NOMO-1 treated with dmso at 0.1 percent for 144 hours (cell line): Measurements from ENCODE around the gene IGF2R.

ENCODE experiments used
- DNase-seq: peaks from one replicate; lab custom pipeline; 2025; ENCODE audit not compliant: unreplicated experiment; lab: John Stamatoyannopoulos, UW

Gene IGF2R

DNA sequence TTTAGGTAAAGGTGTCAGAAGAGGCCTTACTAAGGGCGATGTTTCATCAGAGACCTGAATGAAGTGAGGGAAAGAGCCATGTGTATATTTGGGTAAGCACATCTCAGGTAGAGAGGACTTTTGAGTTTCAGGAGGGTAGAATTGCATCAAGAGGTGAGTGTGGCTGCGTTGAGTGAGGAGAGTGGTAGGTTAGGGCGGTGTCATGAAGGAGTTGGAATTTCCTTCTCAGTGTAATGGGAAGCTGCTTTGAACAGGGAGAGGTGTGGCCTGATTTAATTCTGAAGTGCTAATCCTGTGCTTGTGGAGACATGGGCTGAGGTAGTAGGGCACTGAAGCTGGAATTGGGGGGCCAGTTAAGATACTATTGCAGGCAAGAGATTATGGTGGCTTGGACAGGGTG, 53.9 kb downstream of the IGF2R start:
- DNase-seq, result no peak

DNA sequence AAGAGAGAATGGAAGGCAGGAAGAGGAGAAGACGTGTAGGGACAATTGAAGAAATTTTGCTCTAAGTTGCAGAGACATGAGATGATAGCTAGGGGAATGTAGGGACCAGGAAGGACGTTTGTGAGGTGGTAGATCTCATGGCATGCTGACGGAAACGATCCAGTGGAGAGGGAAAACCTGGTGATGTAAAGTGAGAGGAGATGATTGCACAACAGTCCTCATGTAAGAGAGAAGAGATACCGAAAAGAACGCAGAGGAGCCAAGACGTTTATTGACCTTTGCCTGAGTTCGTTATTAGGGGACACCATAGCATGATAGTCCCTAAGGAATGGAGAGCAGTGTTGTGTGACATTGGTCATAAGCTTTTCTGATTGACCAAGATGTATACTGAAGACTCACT, 55.3 kb downstream of the IGF2R start:
- DNase-seq, result no peak

DNA sequence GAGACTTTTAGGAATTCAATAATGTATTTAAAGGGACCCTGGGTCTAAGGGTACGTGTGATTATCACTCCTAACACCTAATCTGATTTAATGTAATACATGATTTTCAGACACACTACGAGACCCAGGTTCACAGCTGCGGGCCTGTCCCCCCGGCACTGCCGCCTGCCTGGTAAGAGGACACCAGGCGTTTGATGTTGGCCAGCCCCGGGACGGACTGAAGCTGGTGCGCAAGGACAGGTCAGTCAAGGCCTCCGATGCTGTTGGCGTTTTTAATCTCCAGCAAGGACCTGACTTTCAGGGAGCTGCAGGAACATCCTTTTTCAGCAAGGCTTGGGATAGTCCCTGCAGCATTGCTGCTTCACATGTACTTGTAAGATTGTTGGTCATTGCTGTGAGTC, 58.2 kb downstream of the IGF2R start:
- DNase-seq, result no peak

DNA sequence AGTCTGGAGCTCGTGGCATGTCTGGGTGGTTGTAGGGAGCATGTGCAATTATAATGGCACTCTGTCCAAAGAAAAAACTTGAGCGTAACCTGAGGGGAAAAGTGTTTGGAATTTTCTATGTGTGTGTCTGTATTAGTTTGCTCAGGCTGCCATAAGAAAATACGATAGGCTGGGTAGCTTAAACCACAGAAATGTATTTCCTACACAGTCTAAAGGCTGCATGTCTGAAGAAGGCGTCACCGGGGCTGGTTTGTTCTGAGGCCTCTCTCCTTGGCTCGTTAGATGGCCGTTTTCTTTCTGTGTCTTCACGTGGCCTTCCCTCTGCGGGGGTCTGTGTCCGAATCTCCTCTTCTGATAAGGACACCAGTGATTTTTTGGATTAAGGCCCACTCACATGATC, 59.0 kb downstream of the IGF2R start:
- DNase-seq, result no peak

DNA sequence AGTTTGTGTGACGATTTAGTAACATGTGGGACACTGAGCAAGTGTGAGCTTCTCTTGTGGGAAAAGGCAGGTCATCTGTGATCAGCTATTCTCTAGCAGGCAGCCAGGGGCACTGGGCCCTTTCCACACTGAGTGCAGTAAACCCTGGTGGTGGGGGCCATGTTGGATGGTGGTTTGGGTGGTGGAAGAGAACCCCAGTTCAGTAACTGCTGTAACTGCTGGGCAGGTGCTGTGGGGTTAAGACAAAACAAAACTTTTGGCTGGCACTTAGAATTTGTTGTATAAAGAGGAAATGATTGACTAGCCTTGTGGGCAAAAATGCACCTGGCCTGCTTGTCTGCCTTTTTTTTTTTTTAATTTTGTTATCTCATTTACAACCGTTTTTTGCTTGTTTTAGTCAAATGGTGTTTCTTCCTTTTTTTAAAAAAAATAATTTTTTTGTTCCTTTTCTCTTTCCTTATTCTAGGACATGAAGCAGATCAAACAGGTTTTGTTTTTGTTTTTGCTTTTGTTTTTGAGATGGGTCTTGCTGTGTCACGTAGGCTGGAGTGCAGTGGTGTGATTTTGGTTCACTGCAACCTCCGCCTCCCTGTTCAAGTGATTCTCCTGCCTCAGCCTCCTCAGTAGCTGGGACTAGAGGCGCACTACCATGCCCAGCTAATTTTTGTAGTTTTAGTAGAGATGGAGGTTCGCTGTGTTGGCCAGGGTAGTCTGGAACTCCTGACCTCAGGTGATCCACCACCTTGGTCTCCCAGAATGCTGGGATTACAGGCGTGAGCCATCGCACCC, 59.8 kb downstream of the IGF2R start:
- no peak for DNase-seq

DNA sequence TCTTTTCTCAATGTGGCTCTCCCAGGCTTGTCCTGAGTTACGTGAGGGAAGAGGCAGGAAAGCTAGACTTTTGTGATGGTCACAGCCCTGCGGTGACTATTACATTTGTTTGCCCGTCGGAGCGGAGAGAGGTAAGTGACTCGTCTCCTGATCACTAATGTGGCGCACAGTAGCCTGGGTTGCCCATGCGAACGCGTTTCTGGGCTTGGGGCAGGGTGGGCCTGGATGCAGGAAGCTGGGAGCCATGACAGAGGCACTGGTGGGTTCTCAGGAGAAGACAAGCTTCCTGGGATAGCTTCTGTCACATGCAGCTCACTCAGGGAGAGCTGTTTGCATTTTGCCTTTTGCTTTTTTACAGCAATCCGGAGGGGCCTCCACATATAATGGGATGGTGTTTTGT, 60.6 kb downstream of the IGF2R start:
- no peak for DNase-seq

DNA sequence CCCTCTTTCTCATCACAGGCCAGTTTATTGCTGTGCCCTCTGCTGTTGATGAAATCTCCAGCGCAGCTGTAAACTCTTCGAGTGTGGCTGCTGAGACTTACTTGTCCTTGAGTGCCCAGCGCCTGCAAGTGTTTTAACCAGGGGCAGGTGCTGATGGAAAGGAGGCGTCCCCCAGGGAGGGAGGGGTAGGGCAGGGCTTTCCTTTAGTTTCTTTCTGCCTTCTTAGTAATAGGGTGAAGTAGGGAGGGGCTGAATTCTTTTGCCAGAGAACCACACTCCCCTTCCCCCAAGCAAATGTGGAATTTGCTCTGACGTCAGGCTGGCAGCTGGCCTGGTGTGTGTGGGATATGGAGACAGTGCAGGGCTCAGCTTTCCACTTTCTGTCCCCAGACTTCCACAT, 61.2 kb downstream of the IGF2R start:
- DNase-seq, result no peak

DNA sequence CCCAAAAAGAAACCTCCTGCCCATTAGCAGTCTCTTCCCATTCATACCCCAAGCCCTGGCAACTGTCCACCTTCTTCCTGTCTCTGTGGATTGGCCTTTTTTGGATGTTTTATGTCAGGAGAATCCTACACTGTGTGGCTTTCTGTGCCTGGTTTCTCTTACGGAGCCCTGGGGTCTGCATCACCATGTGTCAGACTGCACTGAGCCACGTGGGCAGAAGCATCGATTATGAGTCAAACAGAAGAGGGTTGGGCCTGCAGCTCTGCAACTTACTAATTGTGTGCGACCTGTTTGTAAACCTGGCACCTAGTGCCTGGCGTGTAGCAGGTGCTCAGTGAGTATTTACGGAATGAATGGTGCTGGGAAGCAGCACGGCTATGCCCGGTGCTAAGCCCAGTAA, 62.6 kb downstream of the IGF2R start:
- DNase-seq, result no peak

DNA sequence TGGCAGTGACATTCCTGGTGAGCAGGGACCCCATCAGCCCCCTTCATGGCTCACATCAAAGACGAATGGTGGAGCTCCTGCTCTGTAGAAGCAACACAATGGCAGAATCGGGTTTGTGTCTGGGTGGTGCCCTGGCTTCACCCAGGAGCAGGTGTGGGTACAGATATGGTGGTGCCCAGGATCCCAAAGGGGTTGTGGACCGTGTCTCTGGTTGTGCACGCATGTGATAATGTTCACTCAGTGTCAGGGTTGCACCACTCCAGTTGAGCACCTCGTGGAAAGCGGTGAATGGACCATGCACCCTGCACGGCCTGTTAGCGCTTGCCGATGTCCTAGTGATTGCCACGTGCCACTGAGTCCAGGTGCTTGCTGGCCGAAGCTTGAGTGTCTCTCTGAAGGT, 63.0 kb downstream of the IGF2R start:
- DNase-seq, result no peak

DNA sequence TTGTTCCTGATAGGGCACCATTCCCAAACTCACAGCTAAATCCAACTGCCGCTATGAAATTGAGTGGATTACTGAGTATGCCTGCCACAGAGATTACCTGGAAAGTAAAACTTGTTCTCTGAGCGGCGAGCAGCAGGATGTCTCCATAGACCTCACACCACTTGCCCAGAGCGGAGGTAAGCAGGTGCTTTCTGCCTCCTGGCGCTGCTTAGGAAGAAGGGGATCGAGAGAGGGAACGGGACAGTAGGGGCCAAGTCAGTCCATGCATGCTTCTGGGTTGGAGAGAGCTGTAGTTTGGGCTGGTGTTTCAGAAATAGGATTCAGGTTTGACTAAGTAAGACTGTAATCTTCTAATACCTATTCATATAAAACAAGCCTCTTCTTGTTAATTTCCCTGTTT, 63.7 kb downstream of the IGF2R start:
- no peak for DNase-seq

DNA sequence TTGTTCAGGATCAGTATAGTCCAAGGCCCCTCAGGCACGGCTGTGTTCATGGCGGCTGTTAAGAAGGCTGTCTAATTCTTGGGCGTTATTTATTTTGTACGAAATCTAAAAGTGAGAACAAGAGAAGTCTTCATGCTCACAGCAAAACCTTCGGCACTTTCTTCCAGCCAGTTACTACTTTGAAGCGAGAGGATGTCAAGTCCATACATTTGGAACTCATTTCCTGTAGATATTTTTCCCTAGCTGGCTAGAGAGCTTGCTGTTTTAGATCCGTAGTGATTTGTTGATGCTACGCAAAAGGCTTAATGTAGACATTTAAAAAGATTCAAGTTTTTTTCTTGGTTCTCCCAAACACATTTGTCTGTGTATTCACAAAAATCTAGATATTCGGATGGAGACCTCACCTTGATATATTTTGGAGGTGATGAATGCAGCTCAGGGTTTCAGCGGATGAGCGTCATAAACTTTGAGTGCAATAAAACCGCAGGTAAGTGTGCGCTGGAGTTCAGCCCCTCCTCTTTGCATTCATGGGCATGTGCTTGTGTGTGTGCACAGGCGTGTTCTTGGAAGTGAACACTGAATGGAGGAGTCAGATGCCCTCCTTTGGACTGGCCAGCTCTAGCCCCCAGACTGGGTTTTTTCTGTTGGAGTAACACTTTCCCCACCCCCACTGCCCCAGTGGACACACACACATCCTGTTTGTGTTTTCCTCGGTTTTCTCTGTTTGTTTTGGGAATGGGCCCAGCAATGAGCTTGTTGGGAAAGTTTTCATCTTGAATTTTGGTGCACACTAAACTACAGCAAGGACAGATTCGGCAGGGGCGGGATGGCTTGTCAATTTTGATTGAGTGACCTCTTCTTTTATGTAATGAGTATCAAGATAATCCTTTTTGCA, 65.4 kb downstream of the IGF2R start:
- DNase-seq, result no peak

DNA sequence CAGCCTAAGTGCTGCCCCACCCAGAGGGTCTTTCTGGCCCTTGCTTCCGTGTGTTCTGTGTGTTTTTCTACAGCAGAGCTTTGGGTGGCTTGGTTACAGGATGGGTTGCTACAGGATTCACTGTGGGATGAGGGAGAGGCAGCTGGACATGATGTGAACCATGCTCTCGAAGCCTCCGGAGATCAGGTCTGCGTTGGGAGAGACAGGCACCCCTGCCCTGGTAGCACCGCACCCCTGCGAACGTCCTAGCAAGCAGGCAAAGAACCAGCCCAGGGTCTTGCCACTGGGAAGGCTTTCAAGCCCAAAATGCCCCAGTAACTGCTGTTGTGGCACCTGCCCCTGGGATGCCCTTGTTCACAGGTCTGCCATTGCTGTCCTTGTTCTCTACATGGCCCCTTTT, 66.4 kb downstream of the IGF2R start:
- no peak for DNase-seq

DNA sequence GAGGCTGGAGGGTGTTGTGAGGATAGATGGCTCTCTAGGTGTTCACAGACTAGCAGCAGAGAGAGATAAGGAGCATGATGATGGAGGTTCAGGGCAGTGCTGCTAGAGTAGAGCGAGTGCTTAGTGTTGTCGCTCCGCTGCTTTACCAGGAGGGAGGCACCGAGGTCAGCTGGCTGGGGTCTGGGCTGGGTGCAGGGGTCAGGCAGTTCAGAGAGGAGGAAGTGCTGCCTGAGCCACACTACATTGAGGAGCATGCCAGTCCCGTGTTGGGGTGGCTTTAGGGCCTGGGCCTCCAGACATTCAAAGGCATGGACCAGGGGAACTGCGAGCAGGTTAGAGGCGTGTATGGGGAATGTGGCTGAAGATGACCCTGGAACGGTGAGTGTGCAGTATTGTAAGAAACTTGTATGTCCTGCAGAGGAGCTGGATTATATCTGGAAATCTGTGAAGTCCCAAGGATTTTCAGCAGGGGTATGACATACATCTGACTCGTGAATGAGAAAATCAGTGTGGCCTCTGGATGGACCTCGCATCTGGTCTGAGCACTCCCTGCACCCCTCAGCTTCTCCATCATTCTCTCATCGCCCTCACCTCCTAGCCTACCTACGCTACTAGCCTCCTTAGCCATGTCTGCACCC, 66.9 kb downstream of the IGF2R start:
- no peak for DNase-seq

DNA sequence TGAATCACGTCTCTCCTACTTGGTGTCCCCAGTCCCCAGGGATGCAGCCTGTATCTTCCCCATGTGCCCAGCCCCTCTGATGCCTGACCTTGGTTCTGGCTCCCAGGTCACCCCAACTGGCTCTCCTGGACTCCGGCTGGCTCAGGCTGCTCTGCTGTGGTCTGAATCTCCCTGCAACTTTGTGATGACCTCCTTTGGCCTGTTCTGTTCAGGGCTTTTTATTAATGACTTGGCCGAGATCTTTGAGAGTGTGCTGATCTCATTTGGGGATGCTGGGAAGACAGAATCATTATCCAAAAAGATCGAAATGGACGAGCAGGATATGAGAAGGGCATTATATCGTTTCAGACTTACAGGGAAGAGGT, 67.4 kb downstream of the IGF2R start:
- no peak for DNase-seq

DNA sequence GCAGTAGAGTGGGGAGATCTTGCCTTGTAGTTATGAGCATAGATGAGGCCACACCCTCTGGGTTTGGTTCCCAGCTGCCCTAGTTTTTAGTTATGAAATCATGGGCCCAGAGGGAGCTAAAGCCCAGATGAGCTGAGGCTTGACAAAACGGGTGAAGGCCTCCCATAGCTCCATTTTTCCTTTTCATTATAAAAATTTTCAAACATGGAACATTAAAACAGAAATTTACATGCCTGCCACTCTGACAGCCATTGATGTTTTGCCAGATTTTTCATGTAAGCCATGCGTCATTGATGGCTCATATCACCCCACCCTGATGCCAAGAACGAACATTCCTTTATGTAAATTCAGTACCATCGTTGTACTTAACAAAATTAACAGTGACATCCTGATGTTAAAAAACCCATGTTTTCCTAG, 67.9 kb downstream of the IGF2R start:
- no peak for DNase-seq

DNA sequence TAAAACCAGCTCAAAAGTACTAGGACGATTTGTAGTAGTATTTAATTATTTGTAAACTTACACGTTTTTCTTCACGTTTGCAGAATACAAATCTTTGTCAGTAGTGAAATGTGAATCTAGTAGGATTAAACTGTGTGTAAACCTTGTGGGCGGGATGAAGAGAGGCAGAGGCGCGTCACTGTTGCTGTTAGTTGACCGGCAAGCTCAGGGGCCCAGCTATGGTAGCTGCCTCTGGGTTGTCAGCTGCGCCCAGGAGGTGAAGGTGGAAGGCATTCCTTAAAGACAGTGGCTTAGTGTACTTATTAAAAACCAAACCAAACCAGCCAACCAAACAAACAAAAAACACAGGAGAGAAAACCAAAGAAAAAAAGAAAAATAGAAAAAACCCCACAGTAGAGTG, 69.6 kb downstream of the IGF2R start:
- no peak for DNase-seq

DNA sequence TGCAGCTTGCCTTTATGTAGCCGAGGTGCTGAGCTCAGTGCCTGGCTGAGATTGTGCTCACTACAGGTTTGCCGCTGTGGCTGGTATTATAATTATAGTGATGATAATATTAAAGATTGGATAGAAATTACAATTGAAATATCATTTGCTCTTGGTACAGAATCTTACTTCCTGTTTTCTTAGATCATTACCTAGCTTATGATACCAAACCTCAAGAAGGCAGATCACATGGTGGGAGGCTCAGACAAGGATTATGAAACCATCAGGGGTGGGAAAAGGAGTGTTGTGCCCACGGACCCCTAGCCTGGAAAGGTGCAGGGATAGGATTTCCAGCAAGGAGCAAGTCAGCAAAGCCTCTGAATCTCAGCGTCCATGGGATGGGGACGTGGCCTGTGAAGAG, 70.6 kb downstream of the IGF2R start:
- no peak for DNase-seq

DNA sequence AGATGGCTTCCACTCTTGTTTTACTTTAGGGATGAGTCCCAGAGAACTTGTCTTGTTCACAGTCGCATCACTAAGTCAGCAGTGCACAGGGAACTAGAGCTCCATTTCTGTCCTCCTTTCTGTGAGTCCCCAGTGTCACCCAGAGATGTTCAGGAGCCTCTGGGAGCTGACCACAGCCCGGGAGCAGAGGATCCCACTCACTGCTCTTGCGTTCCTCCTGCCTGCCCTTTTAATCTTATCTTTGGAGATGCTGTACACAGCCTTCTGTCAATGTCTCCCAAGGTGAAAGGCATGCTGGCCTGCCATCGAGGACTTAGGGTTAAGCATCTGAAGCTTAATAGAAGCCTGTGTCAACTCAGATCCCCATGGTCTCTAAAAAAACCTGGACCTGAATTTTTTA, 71.2 kb downstream of the IGF2R start:
- DNase-seq, result no peak

DNA sequence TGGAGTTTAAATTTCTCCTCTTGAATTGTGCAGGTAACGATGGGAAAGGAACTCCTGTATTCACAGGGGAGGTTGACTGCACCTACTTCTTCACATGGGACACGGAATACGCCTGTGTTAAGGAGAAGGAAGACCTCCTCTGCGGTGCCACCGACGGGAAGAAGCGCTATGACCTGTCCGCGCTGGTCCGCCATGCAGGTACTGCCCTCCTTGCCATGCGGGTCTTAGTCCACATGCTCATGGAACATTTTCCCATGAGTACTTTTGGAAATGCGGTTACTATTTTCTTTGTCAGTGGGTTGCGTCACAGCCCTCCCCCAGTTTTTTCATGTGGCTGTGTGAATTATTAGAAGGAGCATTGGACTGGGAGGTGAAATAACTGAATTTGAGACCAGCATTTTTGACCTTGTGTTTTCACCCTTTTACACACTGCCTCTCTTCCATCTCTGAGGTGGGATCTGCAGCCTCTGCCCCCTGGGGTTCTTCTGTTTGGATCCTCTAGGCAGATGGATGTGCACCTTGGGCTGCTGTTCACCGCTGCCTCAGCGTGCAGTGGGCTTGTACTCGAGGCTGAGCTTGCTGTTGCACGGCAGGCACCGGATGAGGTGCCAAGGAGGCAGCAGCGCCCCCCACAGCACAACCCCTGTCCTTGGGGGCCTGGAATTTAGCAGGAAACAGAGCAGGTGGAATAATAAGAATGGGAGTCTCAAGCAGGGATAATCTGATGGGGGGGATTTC, 71.8 kb downstream of the IGF2R start:
- DNase-seq, result no peak

DNA sequence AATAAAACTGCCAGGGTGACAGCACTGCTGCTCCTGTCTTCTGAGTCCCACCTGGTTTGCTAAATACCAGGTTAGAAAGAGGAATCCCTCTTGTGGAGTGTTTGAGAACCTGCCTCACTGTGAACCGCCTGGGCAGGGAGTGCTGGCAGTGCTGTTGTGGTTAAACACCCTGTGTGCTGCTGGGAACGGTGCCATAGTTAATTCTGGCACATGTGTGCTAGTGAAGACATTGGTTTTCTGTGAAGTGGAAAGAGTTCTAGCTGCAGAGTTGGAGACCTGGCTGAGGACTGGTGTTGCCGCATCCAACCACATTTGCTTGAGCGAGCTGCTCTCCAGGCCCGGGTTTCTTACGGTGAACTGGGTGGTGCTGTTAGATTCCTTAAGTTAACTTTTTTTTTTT, 72.7 kb downstream of the IGF2R start:
- DNase-seq, result no peak

DNA sequence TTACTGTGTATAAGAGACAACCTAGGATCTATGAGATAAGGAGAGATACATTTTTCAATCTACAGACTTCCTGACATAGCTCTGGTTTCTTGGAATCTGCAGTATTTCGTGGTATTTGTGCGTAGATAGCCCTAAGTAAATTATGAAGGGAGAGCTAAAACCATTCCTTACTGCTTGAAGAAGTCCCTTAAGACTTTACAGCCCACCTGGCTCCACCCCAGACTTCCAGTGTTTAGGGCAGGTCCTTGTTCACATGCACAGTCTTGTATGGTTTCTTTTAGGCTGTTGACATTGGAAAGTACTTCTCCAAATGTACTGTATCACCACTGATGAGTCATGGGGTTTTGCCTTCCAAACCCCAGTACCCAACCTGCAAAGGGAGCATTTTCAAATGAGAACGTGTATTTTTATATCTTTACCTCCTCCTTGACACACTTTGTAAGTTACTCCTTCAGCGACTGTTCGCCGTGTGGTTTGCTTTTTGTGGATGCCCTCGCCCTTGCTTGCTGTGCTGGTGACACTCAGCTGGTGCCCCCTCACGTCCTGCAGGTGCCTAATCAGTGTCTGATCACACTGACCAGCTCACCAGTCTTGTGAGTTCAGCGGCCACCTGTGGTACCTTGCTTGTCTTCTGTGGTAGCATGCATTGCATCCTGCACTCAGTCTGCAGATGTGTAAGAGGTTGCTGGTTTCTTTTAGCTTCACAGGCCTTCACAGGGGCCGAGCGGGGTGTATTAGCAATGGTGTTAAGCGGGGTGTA, 73.3 kb downstream of the IGF2R start:
- no peak for DNase-seq
